Nephron progenitor cell (in vitro differentiated cells): ENCODE measurements around the gene BORCS6.
A peak's percentile ranks its signal among the peaks of the same experiment; 100 is the strongest.

Experiments
- DNase-seq: peaks from one replicate; pipeline ENCODE4 v3.0.0; 2021
- H3K27ac Mint-ChIP-seq: 2 replicates; pipeline ENCODE4 v1.8.0; 2021; ENCODE audit warnings: mild to moderate bottlenecking, moderate library complexity, mixed read lengths
- H3K27me3 Mint-ChIP-seq: 2 replicates; pipeline ENCODE4 v1.8.0; 2021; ENCODE audit warnings: mild to moderate bottlenecking, low read depth, mixed read lengths; ENCODE audit not compliant: poor library complexity
- H3K36me3 Mint-ChIP-seq: 2 replicates; pipeline ENCODE4 v1.8.0; 2021; ENCODE audit warnings: low read depth, mixed read lengths
- H3K4me1 Mint-ChIP-seq: 2 replicates; pipeline ENCODE4 v1.8.0; 2021; ENCODE audit warnings: mixed read lengths
- H3K4me3 Mint-ChIP-seq: 2 replicates; pipeline ENCODE4 v1.8.0; 2021; ENCODE audit warnings: mild to moderate bottlenecking, moderate library complexity, mixed read lengths
- H3K9me3 Mint-ChIP-seq: 2 replicates; pipeline ENCODE4 v1.8.0; 2021; ENCODE audit warnings: mild to moderate bottlenecking, moderate library complexity, mixed read lengths
- CTCF ChIP-seq: fragments of 200-600 bp; sonication (generic); IDR thresholded peaks from 2 replicates; pipeline ENCODE4 v1.5.0; 2021; ENCODE audit warnings: antibody characterized with exemption

Gene BORCS6

GRCh38 chr17:8189711-8190477 is at the start of gene BORCS6:
TSS of gene BORCS6 (minus strand) at chr17:8190180. CDS start at chr17:8190140, 40 bp downstream.
- peak within 1 kb of the TSS; percentile 37 for H3K4me3 Mint-ChIP-seq
- H3K9me3 Mint-ChIP-seq: no peaks in the 10 kb centered on the region
- no peak within 1 kb of the TSS for H3K27ac Mint-ChIP-seq
- H3K4me1 Mint-ChIP-seq: peaks cover 11% of the 10 kb centered on the region
- peaks cover 4% of the 10 kb centered on the region for H3K27me3 Mint-ChIP-seq
- H3K36me3 Mint-ChIP-seq: no peaks in the 10 kb centered on the region
- no peak for TF ChIP-seq CTCF
- peak; percentile 89 for DNase-seq

- no peaks in the 10 kb centered on the region for H3K27me3 Mint-ChIP-seq
- H3K27ac Mint-ChIP-seq: peak overlapping the region; percentile 47
- no peak for TF ChIP-seq CTCF
- no peak overlapping the region for H3K4me3 Mint-ChIP-seq
- no peaks in the 10 kb centered on the region for H3K9me3 Mint-ChIP-seq
- no peaks in the 10 kb centered on the region for H3K4me1 Mint-ChIP-seq
- peaks cover 52% of the 10 kb centered on the region for H3K36me3 Mint-ChIP-seq
- DNase-seq: no peak
These were observed 47.9 kb upstream of the BORCS6 start for GRCh38 chr17:8237886-8238285.

- Mint-ChIP-seq H3K9me3 (no peaks in the 10 kb centered on the region), H3K36me3 (peaks cover 52% of the 10 kb centered on the region), H3K4me1 (no peaks in the 10 kb centered on the region), H3K4me3 (no peak overlapping the region), H3K27ac (no peak overlapping the region), H3K27me3 (no peaks in the 10 kb centered on the region)
- no peak for TF ChIP-seq CTCF
- no peak for DNase-seq
These were observed 47.2 kb upstream of the BORCS6 start for GRCh38 chr17:8237175-8237574.

GRCh38 chr17:8235676-8236075 is 45.7 kb upstream of the BORCS6 start:
- H3K27ac Mint-ChIP-seq: peak overlapping the region; percentile 59
- no peak for DNase-seq
- H3K27me3 Mint-ChIP-seq: no peaks in the 10 kb centered on the region
- peaks cover 67% of the 10 kb centered on the region for H3K36me3 Mint-ChIP-seq
- no peak overlapping the region for H3K4me3 Mint-ChIP-seq
- no peaks in the 10 kb centered on the region for H3K4me1 Mint-ChIP-seq
- TF ChIP-seq CTCF: no peak
- no peaks in the 10 kb centered on the region for H3K9me3 Mint-ChIP-seq

GRCh38 chr17:8234361-8235270 is 44.6 kb upstream of the BORCS6 start:
- no peak for TF ChIP-seq CTCF
- H3K27ac Mint-ChIP-seq: no peak overlapping the region
- DNase-seq: no peak
- peaks cover 73% of the 10 kb centered on the region for H3K36me3 Mint-ChIP-seq
- H3K9me3 Mint-ChIP-seq: no peaks in the 10 kb centered on the region
- H3K4me3 Mint-ChIP-seq: no peak overlapping the region
- no peaks in the 10 kb centered on the region for H3K4me1 Mint-ChIP-seq
- H3K27me3 Mint-ChIP-seq: no peaks in the 10 kb centered on the region
